ENCODE data around the gene NTM.

Gene NTM

DNA sequence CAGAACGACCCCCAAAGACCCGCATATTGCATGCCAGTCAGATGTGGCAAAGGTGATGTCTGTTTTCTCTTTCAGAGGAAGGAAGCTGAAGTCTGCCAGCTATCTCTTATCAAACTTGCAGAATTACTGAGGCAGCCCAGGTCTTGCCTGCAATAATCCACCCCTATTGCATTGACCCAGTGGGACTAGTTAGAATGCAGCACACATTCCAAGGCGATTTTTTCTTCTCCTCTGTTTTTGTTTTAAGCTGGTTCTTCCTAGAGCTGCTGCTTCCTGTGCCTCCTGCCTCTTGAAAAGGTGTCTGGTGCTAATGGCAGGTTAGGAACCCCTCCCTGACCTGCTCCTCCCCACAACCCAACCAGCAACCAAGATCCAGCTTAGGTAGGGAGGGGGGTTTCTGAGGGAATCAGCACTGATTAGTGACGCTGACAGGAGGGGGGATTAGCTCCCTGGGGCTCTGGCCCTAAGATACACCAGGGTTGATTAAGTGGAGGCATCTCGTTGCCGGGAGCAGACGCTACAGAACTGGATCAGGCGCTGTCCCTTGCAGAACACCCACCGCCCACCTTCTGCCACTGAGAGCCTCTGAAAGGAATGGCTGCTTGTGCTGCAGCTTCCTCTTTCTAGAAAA is 2.8 kb downstream of the NTM start:
- no peak for DNase-seq

DNA sequence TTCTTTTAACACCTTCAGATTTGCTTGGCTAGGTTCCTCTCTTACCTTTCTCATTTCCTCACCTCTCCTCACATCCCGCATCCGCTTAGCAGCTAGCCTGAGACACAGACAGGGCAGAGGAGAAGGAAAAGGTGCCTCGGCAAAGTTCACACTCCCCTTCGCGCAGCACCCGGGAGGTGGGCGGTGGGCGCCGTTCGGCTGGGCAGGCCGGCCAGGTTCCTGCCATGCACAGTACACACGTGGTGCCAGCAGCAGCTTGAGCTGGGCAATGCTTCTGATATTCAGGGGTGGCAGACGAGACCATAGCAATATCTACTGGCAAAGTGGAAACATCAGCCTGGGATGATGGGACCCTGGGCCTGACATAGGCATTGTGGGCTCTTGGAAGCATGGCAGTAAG is 3.3 kb downstream of the NTM start:
- no peak for DNase-seq

DNA sequence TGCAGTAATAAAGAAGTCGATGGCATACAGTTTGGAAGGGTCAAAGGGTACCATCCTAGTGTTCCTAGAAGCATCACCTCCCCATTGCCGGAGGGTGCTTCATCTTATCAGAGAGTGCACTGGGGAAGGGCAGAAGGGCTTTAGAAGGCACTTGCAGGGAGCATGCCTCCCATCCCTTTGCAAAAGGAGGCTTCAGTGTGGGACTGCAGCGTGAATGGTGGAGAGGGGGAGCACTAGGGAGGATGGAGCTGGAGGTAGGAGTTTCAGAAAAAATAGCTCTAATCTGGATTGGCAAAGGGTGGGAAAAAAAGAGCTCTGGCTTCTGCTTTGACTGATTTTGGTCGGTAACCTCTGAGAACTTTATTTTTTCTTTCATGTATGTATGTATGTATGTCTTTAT is 5.0 kb downstream of the NTM start:
- no peak for DNase-seq

DNA sequence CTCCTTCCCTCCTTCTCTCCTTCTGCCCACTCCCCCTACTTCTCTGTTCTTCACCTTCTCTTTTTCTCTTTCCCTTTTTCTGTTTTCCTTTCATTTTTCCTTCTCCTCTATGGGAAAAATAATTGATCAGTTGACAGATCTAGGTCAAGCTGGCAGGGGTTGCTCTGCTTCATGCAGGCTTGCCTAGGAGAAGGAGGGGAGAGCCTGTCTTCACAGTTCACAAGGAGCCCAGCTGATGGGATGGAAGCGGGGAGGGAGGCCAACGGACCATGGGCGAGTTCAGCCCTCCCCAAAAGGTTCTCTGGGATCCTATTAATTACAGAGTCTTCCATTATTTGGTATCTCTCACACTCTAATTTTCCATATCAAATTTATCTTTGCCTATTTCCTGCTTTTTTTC is 5.5 kb downstream of the NTM start:
- no peak for DNase-seq

DNA sequence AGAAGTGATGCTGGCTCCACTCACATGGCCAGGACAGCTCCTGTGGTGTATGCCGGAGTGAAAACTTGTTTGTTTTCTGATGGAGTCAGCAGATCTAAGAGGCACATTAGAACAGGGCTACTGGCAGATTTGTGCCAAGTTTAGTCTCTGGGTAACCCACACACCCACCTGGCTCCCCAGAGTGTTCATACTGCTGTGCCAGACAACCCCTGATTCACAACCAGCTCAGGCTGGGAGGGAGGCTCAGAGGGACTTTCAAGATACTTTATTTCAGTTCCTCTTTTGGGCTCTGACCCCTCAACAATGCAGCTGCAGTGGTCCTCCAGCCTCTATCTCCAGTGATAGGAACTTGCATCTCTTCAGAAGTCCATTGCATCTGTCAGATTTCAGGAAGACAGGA is 8.5 kb downstream of the NTM start:
- DNase-seq = no peak

DNA sequence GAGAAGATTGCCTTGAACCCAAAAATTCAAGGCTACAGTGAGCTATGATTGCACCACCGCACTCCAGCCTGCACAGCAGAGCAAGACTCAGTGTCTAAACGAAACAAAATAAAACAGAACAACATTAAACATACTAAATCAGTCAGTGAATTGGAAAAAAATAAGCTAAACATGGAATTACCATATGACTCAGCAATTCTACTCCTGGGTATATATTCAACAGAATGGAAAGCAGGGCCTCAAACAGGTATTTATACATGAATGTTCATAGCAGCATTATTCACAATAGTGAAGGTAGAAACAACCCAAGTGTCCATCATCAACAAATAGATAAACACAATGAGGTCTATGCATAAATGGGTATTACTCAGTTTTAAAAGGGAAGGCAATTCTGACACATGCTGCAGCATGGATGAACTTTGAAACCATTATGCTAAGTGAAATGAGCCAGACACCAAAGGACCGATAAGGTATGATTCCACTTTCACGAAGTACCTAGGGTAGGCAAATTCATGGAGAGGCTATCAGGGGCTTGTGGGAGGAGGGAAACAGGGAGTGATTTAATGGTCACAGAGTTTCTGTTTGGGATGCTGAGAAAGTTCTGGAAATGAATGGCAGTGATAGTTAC is 15.5 kb downstream of the NTM start:
- DNase-seq = no peak

DNA sequence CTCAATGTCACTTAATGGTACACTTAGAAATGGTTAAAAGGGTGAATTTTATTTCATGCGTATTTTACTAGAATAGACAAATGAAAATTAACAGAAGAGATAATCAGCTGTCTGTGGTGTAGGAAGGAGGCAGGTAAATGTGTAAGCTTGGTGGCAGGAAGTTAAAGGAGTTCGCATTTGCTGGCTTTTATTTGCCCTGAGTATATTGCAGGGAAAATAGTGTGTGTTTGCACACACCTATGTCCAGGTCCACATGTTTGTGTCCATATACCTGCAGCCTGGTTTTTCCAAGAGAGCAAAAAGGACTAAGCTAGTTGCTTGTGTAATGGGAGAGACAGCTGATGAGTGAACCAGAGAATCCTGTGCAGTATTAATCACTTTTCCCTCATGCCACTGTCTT is 16.0 kb downstream of the NTM start:
- no peak for DNase-seq

DNA sequence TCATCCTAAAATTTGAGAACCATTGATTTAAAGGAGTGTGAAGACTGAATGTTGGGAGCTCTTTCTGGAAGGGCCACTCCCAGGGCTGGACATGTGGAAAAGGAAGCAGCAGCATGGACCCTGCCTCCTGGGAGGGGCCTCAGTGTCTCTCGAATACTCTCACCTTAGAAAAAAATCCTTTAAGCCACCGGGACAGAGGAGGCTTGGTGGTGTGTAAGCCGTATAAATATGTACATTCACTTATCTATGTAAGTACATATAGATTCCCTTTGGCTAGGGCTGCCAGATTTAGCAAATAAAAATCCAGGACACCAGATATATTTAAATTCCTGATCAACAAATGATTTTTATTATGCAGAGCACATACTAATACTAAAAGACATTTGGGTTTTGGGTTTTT is 17.6 kb downstream of the NTM start:
- DNase-seq = no peak

DNA sequence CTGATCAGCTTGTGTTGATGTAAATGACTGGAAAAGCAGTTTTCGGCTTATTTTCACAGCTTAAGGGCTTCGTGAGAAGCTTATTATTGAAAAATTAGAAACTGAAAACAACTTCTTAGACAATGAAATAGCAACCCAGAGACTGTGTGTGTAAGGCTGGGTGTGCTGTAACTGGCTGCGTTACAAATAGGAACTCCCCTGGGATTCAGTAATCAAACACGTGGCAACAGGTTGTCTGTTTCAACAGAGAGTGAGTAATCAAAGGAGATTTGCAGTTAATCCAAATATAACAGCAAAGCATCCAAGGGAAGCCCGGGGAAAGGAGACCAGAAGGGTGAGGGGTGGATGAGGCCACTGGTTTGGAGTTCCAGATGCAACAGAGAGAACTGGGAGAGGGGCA is 19.2 kb downstream of the NTM start:
- DNase-seq = no peak

DNA sequence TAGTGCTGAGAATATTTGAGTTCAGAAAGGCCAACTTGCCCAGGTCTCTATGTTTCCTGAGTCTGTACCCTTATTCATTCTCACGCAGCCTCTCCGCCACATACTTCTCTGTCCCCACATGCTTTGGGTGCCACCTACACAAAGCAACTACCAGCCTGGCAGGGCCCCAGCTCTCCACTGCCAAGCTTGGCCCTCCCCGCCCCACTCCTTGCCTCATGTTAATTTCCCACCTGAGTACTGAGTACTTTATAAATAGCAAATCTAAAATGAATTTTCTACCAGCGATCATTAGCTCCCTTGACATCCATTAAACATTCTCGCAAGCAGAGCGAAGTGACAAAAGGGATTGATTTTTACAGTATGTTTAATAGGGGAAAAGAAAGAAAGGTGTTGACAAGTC is 20.8 kb downstream of the NTM start:
- no peak for DNase-seq

DNA sequence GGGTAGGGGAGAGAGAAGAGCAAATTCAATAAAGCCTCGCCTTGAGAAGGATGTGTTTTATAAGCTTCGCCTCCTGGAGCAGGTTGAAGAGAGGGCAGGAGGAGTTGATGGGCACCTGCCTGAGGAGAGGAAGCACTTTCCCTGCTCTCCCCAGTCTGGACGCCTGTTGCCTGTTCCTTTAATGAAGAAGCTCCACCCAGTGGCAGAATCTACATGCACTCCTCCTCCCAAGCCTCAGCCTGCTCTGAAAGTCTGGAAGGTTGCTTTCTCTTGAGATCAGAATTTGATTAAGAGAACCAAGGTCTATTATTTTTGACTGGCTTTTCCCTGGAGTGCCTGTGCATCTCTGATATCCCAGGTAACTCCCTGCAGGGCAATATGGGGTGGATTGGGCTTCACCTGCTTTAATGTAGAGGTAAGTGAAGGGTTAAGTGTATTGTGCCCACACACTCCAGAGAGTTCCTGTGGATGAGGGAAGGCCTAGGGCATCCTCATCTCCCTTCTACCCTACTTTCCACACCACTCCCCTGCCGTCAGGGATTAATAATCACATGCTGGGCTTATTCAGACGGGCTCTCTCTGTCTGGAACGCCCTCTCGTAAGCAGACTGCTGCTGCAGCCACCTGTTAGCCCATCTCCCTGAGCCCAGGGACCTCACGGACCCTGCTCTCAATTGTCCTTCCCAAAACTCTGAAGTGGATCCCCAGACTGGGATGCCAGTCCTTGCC is 22.3 kb downstream of the NTM start:
- DNase-seq = no peak

DNA sequence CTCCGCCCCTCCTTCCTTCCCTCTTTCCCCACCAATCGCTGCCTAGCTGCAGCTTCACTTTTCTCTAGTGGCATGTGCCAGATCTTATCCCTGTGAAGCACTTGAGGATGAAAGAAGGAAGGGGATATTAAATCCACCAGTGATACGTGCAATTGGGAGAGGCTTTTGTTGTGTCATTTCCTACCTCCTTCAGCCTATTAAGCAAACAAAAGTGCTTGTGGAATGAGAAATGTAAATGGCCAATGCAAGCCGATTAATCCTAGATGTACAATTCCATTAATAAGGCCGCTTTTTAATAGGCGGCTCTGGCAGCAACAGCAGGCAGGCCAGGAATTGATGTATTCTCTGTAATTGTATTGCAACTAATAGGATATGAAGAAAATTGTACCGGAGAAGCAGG is 23.3 kb downstream of the NTM start:
- DNase-seq = no peak

DNA sequence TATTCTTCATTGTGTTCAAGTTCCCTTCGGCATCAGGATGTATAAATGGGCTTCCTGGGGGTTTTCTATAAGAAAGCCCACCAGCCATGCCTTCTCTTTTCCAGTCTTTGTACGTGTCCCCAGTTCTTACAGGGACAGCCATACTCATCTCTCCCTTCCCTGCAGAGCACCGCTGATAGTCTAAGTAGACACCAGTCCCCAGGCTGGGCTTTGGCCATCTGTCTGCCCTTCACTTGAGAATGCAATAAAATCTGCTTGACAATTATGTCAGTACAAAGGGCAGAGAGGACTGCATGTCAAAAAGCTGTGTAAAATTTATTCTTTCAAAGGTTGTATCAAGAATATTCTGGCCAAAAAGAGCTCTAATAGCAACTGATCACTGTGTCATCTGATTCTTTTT is 27.3 kb downstream of the NTM start:
- DNase-seq = no peak

DNA sequence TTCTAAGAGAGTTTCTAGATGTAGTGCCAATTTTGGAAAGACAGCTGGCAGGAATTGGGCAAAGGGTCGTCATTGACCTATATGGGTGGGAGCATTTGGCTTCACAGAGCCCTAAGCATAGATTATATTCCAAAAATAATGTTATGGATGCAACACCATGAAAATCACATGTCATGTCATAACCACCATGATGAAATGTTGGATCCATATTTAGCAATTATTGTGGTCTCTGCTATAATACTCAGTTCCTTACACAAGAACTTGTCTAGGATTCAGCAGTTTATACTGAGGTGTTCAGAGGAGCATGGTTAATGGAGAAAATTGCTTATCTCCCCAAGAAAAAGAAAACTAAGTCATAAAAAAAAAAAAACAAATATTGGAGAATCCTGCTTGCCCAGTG is 31.6 kb downstream of the NTM start:
- DNase-seq = no peak

DNA sequence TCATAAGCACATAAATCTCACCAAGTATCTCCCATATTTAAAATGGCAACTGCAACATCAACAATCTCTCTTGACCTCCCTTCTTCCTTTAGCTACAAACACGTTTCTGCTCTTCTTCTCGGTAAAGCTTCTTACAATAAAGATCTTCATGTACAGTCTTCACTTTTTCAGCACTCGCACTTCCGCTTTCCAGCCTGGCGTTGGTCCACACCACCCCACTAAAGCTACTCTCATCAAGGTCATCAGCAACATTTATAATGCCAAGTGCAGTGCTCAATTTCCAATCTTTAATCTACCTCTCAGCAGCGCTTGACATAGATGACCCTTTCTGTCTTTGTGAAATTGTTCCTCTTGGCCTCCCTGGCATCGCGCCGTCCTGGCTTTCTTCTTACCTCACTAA is 33.6 kb downstream of the NTM start:
- DNase-seq = no peak

DNA sequence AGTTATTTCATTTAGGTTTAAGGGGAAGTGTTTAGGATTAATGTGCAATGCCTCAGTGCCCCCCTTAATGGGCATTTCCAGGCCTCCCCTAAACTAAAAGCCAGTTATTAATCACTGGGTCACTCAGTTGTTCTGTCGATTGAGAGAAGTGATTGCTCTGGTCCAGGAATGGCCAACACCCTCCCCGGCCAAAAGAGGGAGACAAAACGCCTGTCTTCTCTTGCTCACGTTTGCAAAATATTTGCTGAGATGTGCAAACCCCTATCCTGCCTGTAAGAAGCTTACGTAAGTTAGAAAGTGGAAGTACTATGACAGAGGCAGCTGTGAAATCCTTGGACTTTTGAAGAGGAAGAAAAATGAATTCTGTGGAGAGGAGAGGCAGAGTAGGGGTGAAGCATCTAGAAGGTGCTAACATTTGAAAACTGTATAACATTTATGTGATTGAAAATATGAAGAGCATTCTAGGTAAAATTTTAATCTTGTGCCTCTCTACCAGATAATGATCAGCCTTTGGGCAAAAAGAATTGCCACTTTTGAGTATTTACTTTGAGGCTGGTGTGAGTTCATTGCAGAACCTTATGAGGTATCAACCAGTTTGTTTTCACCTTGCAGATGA is 37.7 kb downstream of the NTM start:
- DNase-seq = peak; percentile 23

DNA sequence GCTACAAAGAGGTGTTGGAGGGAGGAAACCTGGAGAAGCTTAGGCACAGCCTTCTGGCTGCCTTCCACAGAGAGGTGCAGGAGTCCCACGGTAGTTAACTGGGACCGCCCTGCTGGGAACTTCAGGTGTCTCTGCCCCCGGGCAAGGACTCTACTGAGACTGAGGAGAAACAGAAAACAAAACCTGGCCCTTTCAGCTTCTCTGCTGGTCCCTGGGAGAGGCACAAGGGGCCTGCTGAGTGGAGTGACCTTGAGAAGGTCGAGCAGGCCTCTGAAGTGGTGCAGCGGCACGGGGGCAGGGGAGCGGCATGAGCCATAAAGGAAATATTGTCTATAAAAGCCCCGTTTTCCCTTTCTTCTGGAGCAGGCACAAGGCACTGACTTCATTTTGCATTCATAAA is 38.9 kb downstream of the NTM start:
- no peak for DNase-seq

DNA sequence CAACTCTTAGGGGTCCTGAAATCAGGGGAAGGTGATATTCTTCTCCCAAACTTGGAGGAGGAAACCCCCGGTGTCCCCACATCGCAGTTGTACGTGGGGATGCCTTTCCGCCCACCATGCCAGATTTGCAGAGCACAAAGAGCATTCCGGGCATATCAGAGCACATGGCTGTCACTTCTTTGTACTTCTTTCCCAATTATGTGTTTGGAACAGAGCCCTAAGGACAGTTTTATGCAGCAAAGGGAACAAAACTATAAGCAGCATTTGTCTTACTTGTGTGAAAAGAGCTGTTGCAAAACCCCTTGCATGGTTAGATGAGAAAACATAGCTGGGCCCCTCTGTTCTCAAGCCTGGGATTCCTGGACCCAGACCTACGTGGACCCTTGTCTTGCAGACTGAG is 41.2 kb downstream of the NTM start:
- DNase-seq = no peak

DNA sequence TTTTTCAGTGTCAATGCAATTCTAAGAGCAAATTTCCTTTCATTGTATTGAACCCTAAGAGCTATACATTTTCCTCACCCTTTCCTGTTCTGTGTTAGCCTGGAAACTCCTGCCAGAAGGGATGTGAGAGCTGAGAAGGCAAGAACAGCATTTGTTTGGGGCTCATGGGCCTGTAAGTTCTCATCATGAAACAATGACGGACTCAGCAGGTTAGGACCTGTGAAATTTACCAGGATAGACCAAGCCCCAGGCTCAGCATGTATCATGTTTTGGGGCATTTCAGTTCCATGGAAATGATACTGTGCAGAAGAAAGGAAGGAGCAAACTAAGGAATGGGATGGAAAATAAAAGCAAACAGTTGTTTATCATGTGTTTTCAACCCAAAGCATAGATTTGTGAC is 41.6 kb downstream of the NTM start:
- DNase-seq = no peak

DNA sequence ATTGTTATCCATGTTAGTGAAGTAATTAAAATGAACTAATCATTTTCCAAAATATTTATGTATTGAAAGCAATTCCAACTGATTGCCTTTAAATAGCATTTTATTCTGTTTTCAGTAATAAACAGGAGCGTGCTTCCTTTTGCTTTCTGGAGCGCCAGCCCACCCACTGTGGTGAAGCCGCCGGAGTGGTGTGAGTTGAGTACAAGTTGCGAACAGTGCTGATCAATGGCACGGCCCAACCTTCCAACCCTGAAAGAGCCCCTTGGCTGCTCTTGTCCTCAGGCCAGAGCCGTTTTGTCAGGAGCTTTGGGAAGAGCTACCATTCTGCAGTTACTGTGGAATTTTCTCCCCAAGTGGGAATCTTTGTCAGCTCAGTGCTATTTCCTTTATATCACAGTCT is 42.8 kb downstream of the NTM start:
- DNase-seq = no peak

DNA sequence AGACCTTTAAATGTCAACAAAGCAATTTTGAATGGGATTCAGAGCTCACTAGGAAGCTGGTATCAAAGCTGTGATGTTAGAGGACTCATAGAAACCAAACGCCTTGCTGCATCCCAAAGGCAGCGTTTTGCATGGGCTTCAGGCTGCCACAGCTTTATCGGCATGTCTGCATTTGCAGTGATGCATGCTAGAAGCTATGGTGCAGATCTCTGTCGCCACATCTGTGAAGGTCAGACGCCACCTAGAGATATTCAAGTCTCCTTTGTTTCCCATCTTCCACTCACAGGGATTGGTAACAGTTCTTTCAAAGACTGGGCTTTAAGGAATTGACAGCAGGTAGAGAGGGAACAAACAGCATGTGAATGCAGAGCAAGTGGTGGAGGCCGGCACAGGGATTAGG is 47.8 kb downstream of the NTM start:
- no peak for DNase-seq

DNA sequence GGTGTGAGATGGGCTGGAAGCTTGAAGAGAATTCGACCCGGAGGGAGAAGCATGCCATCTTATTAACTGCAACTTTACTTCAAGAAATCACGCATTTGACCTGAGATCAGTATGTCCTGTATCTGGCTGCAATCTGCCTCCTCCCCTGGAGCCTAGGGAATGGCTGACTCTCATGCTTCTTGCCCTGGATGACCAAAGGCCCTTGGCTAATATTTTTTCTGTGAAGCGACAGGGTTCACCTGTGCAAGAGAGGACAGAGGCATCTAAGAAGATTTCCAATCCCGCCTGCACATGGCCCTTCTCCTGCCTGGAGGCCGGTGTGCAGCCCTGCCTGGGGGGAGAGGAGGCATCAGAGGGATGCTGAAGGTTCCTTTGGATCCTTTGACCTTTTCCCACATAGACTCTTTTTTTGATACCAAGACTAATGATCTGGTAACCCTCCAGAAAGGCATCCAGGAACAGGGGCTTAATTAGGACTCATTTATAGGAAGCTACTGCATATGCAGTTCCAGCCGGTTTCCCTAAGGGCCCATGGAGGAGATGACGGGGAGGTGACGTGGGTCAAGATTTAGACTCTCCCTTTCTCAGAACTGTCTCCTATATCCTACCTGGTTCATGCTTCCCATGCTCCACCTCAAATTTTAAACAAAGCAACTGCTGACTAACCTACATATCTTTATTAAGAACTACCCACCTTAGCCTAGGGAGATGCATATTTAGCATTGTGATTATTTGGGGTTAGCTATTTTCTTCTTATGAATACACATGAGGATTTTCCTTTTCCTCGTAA is 50.8 kb downstream of the NTM start:
- no peak for DNase-seq

DNA sequence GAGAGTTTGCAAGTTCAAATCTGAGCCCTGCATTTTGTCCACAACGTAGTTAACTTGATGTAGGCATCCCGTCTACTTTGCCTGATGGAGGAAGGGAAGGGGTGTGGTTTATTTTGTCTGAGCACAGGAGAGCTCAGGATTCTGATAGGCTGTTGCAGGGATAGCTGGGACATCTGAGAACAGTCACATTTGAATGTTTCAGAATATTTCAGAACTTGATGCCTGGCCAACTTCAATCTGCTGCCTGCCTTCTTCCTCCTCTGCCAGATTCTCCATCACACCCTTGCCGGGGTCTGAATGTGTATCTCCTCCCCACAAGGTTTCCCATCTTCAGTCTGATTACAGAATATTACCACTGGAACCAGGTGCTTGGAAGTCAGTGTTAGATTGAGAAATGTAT is 51.6 kb downstream of the NTM start:
- no peak for DNase-seq
